GM12801 (cell line): ENCODE measurements around the gene SSH2.

Experiments
- CTCF ChIP-seq: IDR thresholded peaks from one replicate; pipeline ENCODE4 v1.5.1; 2011; ENCODE audit warnings: control low read depth; ENCODE audit not compliant: insufficient read length; ENCODE audit errors: extremely low read depth

Gene SSH2

GRCh38 chr17:29642171-29642611, 287.8 kb downstream of the SSH2 start:
- no peak for TF ChIP-seq CTCF

DNA sequence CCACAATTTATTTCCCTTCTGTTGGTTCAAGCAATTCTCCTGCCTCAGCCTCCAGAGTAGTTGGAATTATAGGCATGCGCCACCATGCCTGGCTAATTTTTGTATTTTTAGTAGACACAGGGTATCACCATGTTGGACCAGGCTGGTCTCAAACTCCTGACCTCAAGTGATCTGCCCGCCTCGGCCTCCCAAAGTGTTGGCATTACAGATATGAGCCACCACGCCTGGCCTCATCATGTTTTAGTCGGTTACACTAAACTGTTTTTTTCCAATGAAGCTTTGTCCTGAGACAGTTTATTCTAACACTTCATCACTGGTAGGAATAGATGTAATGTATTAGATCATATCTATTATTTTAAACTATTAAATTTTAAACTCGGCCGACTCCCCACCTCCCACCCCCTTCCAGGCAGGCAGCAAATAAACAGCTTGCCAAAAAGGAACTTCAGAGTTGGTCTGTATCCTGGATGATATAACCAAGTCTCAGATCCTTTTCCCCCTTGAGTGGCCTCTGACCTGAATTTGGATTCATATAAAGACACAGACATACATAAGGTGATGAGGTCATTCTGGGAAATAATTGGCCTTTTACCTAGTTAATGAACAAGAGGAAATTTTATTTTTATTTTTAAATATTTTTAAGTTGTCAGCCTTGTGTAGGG, 288.9 kb downstream of the SSH2 start:
- TF ChIP-seq CTCF: no peak

DNA sequence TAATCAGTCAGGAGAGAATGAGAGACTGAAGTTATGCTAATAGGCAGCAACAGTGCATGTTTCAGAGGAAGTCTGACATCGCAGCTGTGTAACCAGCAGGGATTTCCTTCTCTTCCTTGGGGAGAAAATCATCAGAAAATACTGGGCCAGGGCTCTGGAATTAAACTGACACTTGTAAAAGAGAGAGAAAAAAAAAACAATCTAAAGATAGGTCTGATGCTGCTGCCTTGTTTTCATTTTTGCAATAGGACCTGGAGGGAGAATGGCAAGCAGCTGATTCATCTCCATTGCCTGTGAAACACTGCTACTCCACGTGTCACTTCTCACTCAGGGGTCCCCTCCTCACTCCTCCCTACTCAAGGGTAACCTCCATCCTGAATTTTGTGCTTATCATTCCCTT, 289.6 kb downstream of the SSH2 start:
- TF ChIP-seq CTCF: no peak

DNA sequence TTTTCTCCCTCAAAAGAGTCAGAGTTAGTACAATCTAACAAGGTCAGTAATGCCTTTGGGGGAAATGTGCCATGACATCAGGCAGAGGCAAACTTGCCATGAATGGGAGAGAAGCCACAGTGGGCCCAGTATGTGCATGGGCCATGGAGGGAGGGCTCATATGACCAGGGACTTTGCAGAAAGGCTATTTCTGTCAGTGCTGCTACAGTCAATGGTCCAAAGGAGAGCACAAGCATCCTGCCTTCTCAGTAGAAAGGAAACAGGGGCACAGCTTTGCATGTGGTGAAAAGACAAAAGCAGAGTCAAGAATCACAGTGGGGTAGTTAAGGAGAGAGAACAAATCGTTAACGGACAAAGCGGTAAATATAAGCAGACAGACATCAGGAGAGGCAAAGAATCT, 296.1 kb downstream of the SSH2 start:
- TF ChIP-seq CTCF: no peak

GRCh38 chr17:29630630-29631193, 299.3 kb downstream of the SSH2 start:
- TF ChIP-seq CTCF: no peak

DNA sequence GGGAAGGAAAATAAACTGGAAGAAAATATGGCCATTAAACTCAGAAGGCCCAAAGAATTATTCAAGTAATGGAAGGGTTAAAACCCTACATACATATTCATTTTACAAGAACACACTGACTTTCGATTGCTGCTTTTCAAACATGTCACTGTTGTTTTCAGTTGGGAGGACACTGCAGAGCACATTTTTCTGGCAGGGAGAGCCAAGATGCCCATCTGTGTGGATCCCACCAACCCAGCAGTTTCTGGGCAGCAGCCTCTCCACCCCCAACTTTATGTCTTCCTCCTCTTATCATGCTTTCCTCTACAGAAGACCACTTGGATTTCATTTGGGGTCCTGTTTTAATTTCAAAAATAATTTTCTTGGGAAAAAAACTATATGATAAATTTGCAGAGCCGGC, 300.2 kb downstream of the SSH2 start:
- no peak for TF ChIP-seq CTCF

DNA sequence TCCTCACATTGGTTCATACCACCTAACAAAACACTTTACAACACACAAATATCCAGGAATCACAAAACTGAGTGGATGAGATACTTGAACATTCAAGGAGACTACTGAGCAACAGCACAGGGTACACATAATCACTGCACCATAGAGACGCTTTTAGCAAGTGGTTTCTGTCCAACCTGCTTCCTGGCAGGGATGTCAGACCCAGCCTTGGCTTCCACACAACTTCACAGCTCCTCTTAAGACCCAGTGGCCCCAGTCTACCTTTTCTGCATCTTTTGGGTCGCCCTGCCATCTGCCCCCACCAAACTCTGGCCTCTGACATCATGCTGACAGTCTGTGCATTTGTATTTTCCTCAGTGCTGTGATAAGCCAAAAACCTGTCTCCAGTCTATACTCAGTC, 301.4 kb downstream of the SSH2 start:
- no peak for TF ChIP-seq CTCF
